Loucy (cell line): Measurements from ENCODE around the gene TGM3.

Experiments
- EZH2phosphoT487 ChIP-seq: fragments of 200-600 bp; IDR thresholded peaks from 2 replicates; pipeline ENCODE4 v1.6.1; 2018; ENCODE audit warnings: antibody characterized with exemption, mild to moderate bottlenecking, moderate library complexity, borderline replicate concordance
- TF ChIP-seq, protein P1 (sequence below): fragments of 200-600 bp; sonication (generic); conservative IDR thresholded peaks from 2 replicates; pipeline ENCODE4 v1.5.1; 2014; ENCODE audit warnings: mild to moderate bottlenecking, antibody characterized with exemption, low read length

DNA sequence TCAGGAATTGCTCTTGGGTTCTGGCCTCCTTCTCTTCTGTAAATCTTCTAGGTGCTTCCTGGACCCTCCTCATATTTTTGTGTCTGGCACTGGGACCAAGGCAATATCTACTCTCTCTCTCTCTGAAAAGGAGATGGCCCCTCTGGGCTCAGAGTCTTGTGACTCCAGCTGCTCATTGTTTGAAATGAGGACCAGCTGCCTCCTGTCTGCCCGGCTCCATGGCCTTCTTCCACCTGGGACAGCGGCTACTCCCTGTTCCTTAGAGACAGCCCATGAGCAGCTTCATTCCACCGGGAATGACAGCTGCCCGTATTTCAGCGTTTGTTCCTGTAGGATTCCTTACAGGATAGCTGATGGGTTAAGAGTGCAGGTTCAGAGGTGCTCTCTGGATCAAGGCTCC, 2.9 kb downstream of the TGM3 start:
- TF ChIP-seq, protein P1, sequence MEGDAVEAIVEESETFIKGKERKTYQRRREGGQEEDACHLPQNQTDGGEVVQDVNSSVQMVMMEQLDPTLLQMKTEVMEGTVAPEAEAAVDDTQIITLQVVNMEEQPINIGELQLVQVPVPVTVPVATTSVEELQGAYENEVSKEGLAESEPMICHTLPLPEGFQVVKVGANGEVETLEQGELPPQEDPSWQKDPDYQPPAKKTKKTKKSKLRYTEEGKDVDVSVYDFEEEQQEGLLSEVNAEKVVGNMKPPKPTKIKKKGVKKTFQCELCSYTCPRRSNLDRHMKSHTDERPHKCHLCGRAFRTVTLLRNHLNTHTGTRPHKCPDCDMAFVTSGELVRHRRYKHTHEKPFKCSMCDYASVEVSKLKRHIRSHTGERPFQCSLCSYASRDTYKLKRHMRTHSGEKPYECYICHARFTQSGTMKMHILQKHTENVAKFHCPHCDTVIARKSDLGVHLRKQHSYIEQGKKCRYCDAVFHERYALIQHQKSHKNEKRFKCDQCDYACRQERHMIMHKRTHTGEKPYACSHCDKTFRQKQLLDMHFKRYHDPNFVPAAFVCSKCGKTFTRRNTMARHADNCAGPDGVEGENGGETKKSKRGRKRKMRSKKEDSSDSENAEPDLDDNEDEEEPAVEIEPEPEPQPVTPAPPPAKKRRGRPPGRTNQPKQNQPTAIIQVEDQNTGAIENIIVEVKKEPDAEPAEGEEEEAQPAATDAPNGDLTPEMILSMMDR: no peak
- no peak for TF ChIP-seq EZH2phosphoT487
